Measurements from ENCODE around the gene ZNF462.

Gene ZNF462

GRCh38 chr9:107018861-107019545 is 156.0 kb downstream of the ZNF462 start:
- no peak for DNase-seq

- no peak for DNase-seq
Measured at GRCh38 chr9:107020040-107020530, 157.1 kb downstream of the ZNF462 start.

GRCh38 chr9:107024193-107024592 is 161.2 kb downstream of the ZNF462 start:
- DNase-seq = no peak

- peak; percentile 55 for DNase-seq
Measured at GRCh38 chr9:107025260-107026035, 162.5 kb downstream of the ZNF462 start.

- DNase-seq = no peak
Measured at GRCh38 chr9:107029146-107029545, 166.2 kb downstream of the ZNF462 start.

GRCh38 chr9:107033966-107034365 is 171.0 kb downstream of the ZNF462 start:
- DNase-seq = no peak

GRCh38 chr9:107034831-107035230 is 171.9 kb downstream of the ZNF462 start:
- DNase-seq = no peak

- no peak for DNase-seq
Measured at GRCh38 chr9:107036367-107036766, 173.4 kb downstream of the ZNF462 start.

- DNase-seq = no peak
Measured at GRCh38 chr9:107039542-107039941, 176.6 kb downstream of the ZNF462 start.

GRCh38 chr9:107042606-107043005 is 179.6 kb downstream of the ZNF462 start:
- DNase-seq = no peak

GRCh38 chr9:107043886-107044285 is 180.9 kb downstream of the ZNF462 start:
- no peak for DNase-seq

- DNase-seq = no peak
Measured at GRCh38 chr9:107044872-107045271, 181.9 kb downstream of the ZNF462 start.

GRCh38 chr9:107046692-107047091 is 183.7 kb downstream of the ZNF462 start:
- no peak for DNase-seq

- DNase-seq = no peak
Measured at GRCh38 chr9:107049046-107049802, 186.3 kb downstream of the ZNF462 start.

GRCh38 chr9:107049803-107050184 is 186.8 kb downstream of the ZNF462 start:
- DNase-seq = no peak

GRCh38 chr9:107051392-107051791 is 188.4 kb downstream of the ZNF462 start:
- DNase-seq = no peak

GRCh38 chr9:107054146-107054545 is 191.2 kb downstream of the ZNF462 start:
- no peak for DNase-seq

GRCh38 chr9:107059220-107059619 is 196.3 kb downstream of the ZNF462 start:
- DNase-seq = no peak

- DNase-seq = no peak
Measured at GRCh38 chr9:107060062-107060461, 197.1 kb downstream of the ZNF462 start.

All from NCI-H1105 treated with DMSO at 0.1 percent for 48 hours (cell line).